ENCODE data around the gene C9orf152. TPM values are rescaled to one million over a fixed set of nuclear protein-coding genes. Genes with fewer than 3 reads are reported as not detected.

C9orf152 gene
- total RNA-seq, 4 donors from 2014 or later: 0.17 TPM; not detected in 3

DNA sequence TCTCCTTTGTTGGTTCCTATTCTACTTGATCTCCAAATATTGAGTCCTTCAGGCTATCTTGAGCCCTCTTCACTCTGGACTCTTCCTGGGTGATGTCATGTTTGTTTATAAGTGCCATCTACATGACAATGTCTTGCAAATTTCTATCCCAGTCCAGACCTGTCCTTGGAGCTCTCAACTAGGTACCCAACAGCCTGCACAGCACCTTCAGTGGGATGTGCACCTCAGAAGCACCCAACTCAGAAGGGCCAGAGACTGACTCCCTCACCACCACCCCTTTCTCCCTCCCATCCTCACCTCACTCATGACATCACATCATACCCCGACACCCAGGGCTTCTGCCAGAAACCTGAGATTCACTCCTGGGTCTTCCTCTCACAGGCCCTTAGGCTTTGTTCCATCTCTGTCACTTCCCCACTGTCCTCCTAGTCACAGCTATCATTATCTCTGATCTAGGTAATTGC, 33.9 kb upstream of the C9orf152 start:
- peaks cover 0 to 11% (median 0%) of the 10 kb centered on the region in 3 donors for H3K4me1 ChIP-seq

DNA sequence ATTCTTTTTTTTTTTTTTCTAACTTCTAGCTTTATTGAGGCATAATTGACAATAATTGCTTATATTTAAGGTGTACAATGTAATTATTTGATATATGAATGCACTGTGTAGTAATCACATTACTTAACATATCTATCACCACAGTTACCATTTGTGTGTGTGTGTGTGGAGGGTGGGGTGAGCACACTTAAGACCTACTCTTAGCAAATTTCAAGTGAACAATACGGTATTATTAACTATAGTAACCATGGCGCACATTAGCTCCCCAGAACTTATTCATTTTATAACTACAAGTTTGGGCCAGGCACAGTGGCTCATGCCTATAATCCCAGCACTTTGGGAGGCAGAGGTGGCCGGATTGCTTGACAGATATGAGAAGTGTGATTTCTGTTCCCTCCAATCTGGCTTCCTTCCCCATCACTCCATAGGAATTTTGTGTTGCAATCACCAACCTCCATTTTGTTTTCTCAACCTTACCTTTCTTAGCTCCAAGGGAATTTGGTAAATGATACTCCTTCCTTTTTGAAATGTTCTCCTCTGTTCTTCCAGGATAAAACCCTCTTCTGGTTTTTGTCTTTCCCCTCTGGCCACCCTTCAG, 33.4 kb upstream of the C9orf152 start:
- no peak for ATAC-seq
- no peaks in the 10 kb centered on the region for H3K9me3 ChIP-seq
- WGBS, 2 donors (ENCODE audit: low coverage in 1 of 2): 91 to 100% methylated on average over 2 to 3 of the region's 3 CpGs

More for the DNA sequence above, 33.9 kb upstream of the C9orf152 start:
- Histone ChIP-seq H3K27me3 (no peaks in the 10 kb centered on the region), H3K27ac (no peak overlapping the region), H3K36me3 (peaks cover 0 to 48% of the 10 kb centered on the region in 2 donors), H3K4me3 (no peak overlapping the region), H3K9me3 (no peaks in the 10 kb centered on the region)
- TF ChIP-seq, protein P1, sequence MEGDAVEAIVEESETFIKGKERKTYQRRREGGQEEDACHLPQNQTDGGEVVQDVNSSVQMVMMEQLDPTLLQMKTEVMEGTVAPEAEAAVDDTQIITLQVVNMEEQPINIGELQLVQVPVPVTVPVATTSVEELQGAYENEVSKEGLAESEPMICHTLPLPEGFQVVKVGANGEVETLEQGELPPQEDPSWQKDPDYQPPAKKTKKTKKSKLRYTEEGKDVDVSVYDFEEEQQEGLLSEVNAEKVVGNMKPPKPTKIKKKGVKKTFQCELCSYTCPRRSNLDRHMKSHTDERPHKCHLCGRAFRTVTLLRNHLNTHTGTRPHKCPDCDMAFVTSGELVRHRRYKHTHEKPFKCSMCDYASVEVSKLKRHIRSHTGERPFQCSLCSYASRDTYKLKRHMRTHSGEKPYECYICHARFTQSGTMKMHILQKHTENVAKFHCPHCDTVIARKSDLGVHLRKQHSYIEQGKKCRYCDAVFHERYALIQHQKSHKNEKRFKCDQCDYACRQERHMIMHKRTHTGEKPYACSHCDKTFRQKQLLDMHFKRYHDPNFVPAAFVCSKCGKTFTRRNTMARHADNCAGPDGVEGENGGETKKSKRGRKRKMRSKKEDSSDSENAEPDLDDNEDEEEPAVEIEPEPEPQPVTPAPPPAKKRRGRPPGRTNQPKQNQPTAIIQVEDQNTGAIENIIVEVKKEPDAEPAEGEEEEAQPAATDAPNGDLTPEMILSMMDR (IDR thresholded peaks at IDR 0.05): no peak
- 100% methylated on average over 1 of the region's 1 CpG for WGBS, 2 donors (ENCODE audit: low coverage in 1 of 2)
- no peak for ATAC-seq

DNA sequence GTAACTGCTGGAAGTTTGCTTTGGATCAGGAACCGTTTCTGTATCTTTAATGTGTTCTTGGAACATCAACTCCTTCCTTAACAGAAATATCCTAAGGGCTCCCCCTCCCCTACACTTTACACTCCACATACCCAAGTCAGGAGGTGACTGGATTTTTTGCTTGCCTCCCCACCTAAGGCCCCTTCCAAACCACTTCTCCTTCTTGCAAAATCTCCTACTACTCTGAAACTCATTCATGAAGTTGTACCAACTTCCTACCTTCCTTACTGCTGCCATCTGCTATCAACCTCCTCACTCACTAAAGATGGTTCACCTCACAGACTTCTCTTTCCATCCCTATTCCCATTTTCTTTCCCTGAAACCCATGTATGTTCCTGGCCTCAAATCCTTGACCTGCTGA, 32.2 kb upstream of the C9orf152 start:
- H3K36me3 ChIP-seq: peaks cover 0 to 35% of the 10 kb centered on the region in 2 donors
- ATAC-seq: no peak
- H3K4me1 ChIP-seq: peaks cover 0 to 9% (median 0%) of the 10 kb centered on the region in 3 donors
- no peak overlapping the region for H3K4me3 ChIP-seq
- H3K27ac ChIP-seq: no peak overlapping the region
- no peaks in the 10 kb centered on the region for H3K27me3 ChIP-seq
- no peak for TF ChIP-seq POLR2A (IDR thresholded peaks at IDR 0.05)
- no peak for TF ChIP-seq POLR2AphosphoS5 (IDR thresholded peaks at IDR 0.05)
- TF ChIP-seq EP300 (IDR thresholded peaks at IDR 0.05): no peak
- TF ChIP-seq, protein P1 (IDR thresholded peaks at IDR 0.05): no peak
- 13 to 33% methylated on average over 1 of the region's 1 CpG for WGBS, 2 donors (ENCODE audit: low coverage in 1 of 2)
- peaks cover 0 to 6% (median 0%) of the 10 kb centered on the region in 3 donors for H3K9me3 ChIP-seq

More for the DNA sequence above, 33.4 kb upstream of the C9orf152 start:
- TF ChIP-seq POLR2AphosphoS5 (IDR thresholded peaks at IDR 0.05) (no peak), POLR2A (IDR thresholded peaks at IDR 0.05) (no peak)
- TF ChIP-seq, protein P1 (IDR thresholded peaks at IDR 0.05): no peak
- Histone ChIP-seq H3K27ac (no peak overlapping the region), H3K36me3 (peaks cover 0 to 42% of the 10 kb centered on the region in 2 donors), H3K4me3 (no peak overlapping the region), H3K27me3 (no peaks in the 10 kb centered on the region), H3K4me1 (peaks cover 0 to 11% (median 0%) of the 10 kb centered on the region in 3 donors)

DNA sequence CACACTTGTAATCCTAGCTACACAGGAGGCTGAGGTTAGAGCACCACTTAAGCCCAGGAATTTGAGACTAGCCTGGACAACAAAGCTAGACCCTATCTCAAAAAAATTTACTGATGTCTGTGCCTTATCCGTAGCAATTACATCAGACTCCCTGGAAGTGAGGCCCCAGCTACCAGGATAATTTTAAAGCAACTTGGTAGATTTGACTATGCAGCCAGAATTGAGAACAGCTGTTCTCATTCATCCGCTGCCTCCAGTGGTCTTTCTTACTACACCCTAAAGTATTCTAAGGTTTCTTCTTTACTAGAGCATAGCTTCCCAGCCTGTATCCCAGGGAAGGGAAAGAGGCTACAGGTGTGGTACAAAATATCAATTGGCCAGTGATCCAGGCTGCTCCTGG, 20.4 kb upstream of the C9orf152 start:
- TF ChIP-seq EP300 (IDR thresholded peaks at IDR 0.05): no peak
- TF ChIP-seq, protein P1 (IDR thresholded peaks at IDR 0.05): no peak
- no peak for ATAC-seq
- H3K36me3 ChIP-seq: no peaks in the 10 kb centered on the region
- WGBS, 2 donors (ENCODE audit: low coverage in 1 of 2): 73 to 83% methylated on average over 2 of the region's 2 CpGs
- no peaks in the 10 kb centered on the region for H3K9me3 ChIP-seq
- H3K27ac ChIP-seq: no peak overlapping the region
- no peak overlapping the region for H3K4me3 ChIP-seq
- no peaks in the 10 kb centered on the region for H3K4me1 ChIP-seq
- no peaks in the 10 kb centered on the region for H3K27me3 ChIP-seq

DNA sequence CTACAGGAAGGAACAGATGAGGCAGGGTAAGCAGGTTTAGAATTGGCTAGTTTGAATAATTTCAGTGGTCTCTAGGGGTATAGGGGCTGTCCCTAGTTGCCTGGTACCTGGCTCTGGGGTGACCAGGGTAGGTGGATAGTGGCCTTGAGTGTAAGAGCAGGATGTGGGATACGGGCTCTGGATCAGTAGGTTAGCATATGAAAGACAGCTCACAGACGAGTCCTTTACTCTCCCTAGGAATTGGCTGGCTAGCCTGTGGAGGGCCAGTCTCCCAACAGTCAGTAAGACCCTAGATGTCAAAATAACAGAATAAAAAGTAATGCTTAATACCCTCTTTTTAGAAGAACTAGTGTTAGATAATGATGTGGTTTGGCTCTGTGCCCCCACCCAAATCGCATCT, 16.6 kb upstream of the C9orf152 start:
- Histone ChIP-seq H3K27me3 (no peaks in the 10 kb centered on the region), H3K4me1 (no peaks in the 10 kb centered on the region), H3K36me3 (no peaks in the 10 kb centered on the region), H3K27ac (no peak overlapping the region), H3K4me3 (no peak overlapping the region), H3K9me3 (no peaks in the 10 kb centered on the region)
- no peak for TF ChIP-seq POLR2A (IDR thresholded peaks at IDR 0.05)
- TF ChIP-seq EP300 (IDR thresholded peaks at IDR 0.05): no peak
- TF ChIP-seq, protein P1 (IDR thresholded peaks at IDR 0.05): no peak
- no peak for TF ChIP-seq POLR2AphosphoS5 (IDR thresholded peaks at IDR 0.05)
- 88 to 94% methylated on average over 3 of the region's 3 CpGs for WGBS, 2 donors (ENCODE audit: low coverage in 1 of 2)
- no peak for ATAC-seq
